K562 (cell line): ENCODE data around the gene ZNF300. TPM values are rescaled to one million over a fixed set of nuclear protein-coding genes. Genes with fewer than 3 reads are reported as not detected.
A peak's percentile ranks its signal among the peaks of the same experiment; 100 is the strongest.

Source experiments
- ADNP ChIP-seq: fragments of 200-800 bp; sonication (Bioruptor generic); IDR thresholded peaks from 2 replicates; pipeline ENCODE4 v1.6.1; 2016; ENCODE audit warnings: missing genetic modification characterization, missing compliant biosample characterization
- AFF4 ChIP-seq: sonication (generic); formaldehyde crosslinking; IDR thresholded peaks from 2 replicates; pipeline ENCODE4 v1.8.0; 2023; ENCODE audit warnings: mild to moderate bottlenecking, missing genetic modification reagents
- ARID3B ChIP-seq: fragments of 250-450 bp; sonication (Bioruptor Pico); IDR thresholded peaks from 2 replicates; pipeline ENCODE4 v1.4.0; 2020; ENCODE audit warnings: borderline replicate concordance
- BHLHE40 ChIP-seq: IDR thresholded peaks from 2 replicates; pipeline ENCODE4 v1.6.1; 2011; ENCODE audit warnings: low read length, improper control_type of control experiment
- E2F5 ChIP-seq: sonication (generic); formaldehyde crosslinking; IDR thresholded peaks from 2 replicates; pipeline ENCODE4 v1.8.0; 2022; ENCODE audit warnings: mild to moderate bottlenecking, missing genetic modification reagents
- MAFF ChIP-seq: IDR thresholded peaks from 2 replicates; pipeline ENCODE4 v1.6.1; 2012; ENCODE audit warnings: low read length, improper control_type of control experiment
- MCM2 ChIP-seq: fragments of 450-650 bp; IDR thresholded peaks from 2 replicates; pipeline ENCODE4 v1.6.1; 2017; ENCODE audit warnings: low read depth, mild to moderate bottlenecking
- MGA ChIP-seq: fragments of 450-650 bp; IDR thresholded peaks from 2 replicates; pipeline ENCODE4 v1.6.1; 2016; ENCODE audit warnings: mild to moderate bottlenecking, moderate library complexity
- RBM25 ChIP-seq: fragments of 200-400 bp; formaldehyde crosslinking; IDR thresholded peaks from 2 replicates; pipeline ENCODE4 v1.6.1; 2018; ENCODE audit warnings: low read length, low read depth, moderate library complexity; ENCODE audit not compliant: severe bottlenecking
- TCFL5 ChIP-seq: fragments of 250-450 bp; sonication (Bioruptor Pico); conservative IDR thresholded peaks from 2 replicates; pipeline ENCODE4 v1.6.1; 2021; ENCODE audit warnings: mild to moderate bottlenecking, moderate library complexity, matching md5 sums
- polyA plus RNA-seq, 8 experiments: library from polyadenylated mRNA; depleted of rRNA in 4 of 8; stranded (reverse) in 5 of 8; unstranded in 3 of 8; fragments of >200 nt; fragmentation: Nextera tagmentation in 2 of 8; fragmentation: Illumina TruSeq in 1 of 8; extraction: Ambion mirVana in 2 of 8; extraction: Trizol in 1 of 8; gene quantifications; 2 replicates each; pipeline versions ENCODE4 v1.2.1 to v1.2.3, GENCODE V29; 2011 to 2014; ENCODE audit warnings: inconsistent platforms in 1 of 8, missing spikeins in 1 of 8
- total RNA-seq, 7 experiments: library from RNA; depleted of rRNA in 6 of 7; stranded (reverse); fragments of >200 nt in 6 of 7; fragmentation: Illumina TruSeq in 2 of 7; extraction: Trizol in 2 of 7; gene quantifications; 2 replicates each; pipeline versions ENCODE4 v1.2.1 to v1.2.3, GENCODE V29; 2011 to 2021; ENCODE audit warnings: low replicate concordance in 1 of 7

The ZNF300 gene
- total and polyA plus RNA-seq, 9 of the 15 experiments (the other 6 are each of a cell fraction or from before 2014, with no cell fraction given): 4.4 to 13.2 (median 11.1) TPM

GRCh38 chr5:150946351-150946905, 41.6 kb upstream of the ZNF300 start (continued):
- TF ChIP-seq AFF4 (CRISPR knock-in tag) (no peak), MCM2 (no peak), MGA (0 out of 2 replicates have a peak, but pooled peaks have one; percentile 17), BHLHE40 (peak; percentile 78), ARID3B (CRISPR knock-in tag) (no peak), E2F5 (CRISPR knock-in tag) (no peak), RBM25 (no peak), ADNP (tag) (no peak), TCFL5 (CRISPR knock-in tag) (no peak), MAFF (no peak; the same call in 1 of the 2 replicates)
